Measurements from ENCODE around the gene MAPRE2. TPM values are rescaled to one million over a fixed set of nuclear protein-coding genes. Genes with fewer than 3 reads are reported as not detected.

Gene MAPRE2
- total and polyA plus RNA-seq, 2 of the 13 experiments (the other 11 are each of a cell fraction or from before 2014, with no cell fraction given) = 34.5 to 67.9 TPM

GRCh38 chr18:35171315-35171987, 130.2 kb downstream of the MAPRE2 start (continued):
- TF ChIP-seq, protein P1, sequence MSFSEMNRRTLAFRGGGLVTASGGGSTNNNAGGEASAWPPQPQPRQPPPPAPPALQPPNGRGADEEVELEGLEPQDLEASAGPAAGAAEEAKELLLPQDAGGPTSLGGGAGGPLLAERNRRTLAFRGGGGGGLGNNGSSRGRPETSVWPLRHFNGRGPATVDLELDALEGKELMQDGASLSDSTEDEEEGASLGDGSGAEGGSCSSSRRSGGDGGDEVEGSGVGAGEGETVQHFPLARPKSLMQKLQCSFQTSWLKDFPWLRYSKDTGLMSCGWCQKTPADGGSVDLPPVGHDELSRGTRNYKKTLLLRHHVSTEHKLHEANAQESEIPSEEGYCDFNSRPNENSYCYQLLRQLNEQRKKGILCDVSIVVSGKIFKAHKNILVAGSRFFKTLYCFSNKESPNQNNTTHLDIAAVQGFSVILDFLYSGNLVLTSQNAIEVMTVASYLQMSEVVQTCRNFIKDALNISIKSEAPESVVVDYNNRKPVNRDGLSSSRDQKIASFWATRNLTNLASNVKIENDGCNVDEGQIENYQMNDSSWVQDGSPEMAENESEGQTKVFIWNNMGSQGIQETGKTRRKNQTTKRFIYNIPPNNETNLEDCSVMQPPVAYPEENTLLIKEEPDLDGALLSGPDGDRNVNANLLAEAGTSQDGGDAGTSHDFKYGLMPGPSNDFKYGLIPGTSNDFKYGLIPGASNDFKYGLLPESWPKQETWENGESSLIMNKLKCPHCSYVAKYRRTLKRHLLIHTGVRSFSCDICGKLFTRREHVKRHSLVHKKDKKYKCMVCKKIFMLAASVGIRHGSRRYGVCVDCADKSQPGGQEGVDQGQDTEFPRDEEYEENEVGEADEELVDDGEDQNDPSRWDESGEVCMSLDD (CRISPR knock-in tag; IDR thresholded peaks at IDR 0.05; ENCODE audit: borderline replicate concordance) = no peak
- TF ChIP-seq HOXA7 (CRISPR knock-in tag; IDR thresholded peaks at IDR 0.05) (no peak), FOXC1 (CRISPR knock-in tag; IDR thresholded peaks at IDR 0.05; ENCODE audit: borderline replicate concordance) (no peak), ZFAT (CRISPR knock-in tag; conservative IDR thresholded peaks at IDR 0.05) (no peak), TOPORS (CRISPR knock-in tag; IDR thresholded peaks at IDR 0.05) (no peak), ZBTB37 (CRISPR knock-in tag; IDR thresholded peaks at IDR 0.05) (no peak), HIVEP1 (CRISPR knock-in tag; IDR thresholded peaks at IDR 0.05) (no peak), SALL1 (CRISPR knock-in tag; IDR thresholded peaks at IDR 0.05) (peak; percentile 35; the same call in 1 of the 2 replicates), ZFP36L2 (CRISPR knock-in tag; IDR thresholded peaks at IDR 0.05) (no peak), STAG1 (CRISPR knock-in tag; IDR thresholded peaks at IDR 0.05) (no peak), RFX1 (IDR thresholded peaks at IDR 0.05) (no peak), ZNF83 (CRISPR knock-in tag; IDR thresholded peaks at IDR 0.05; ENCODE audit: borderline replicate concordance) (no peak), CHCHD3 (CRISPR knock-in tag; IDR thresholded peaks at IDR 0.05) (no peak), SSRP1 (CRISPR knock-in tag; IDR thresholded peaks at IDR 0.05) (0 out of 2 replicates have a peak, but pooled peaks have one; percentile 27), CC2D1A (CRISPR knock-in tag; IDR thresholded peaks at IDR 0.05) (no peak), SNRNP70 (IDR thresholded peaks at IDR 0.05; ENCODE audit: low read depth, low read length) (no peak), CERS6 (CRISPR knock-in tag; IDR thresholded peaks at IDR 0.05) (no peak), SOX5 (CRISPR knock-in tag; IDR thresholded peaks at IDR 0.05; ENCODE audit: borderline replicate concordance) (peak; percentile 66; the same call in 1 of the 2 replicates), PHF8 (CRISPR knock-in tag; IDR thresholded peaks at IDR 0.05) (no peak), E2F2 (CRISPR knock-in tag; IDR thresholded peaks at IDR 0.05; ENCODE audit: borderline replicate concordance) (no peak), BHLHE40 (IDR thresholded peaks at IDR 0.05; ENCODE audit: low read length) (no peak)
- TF ChIP-seq, protein P2, sequence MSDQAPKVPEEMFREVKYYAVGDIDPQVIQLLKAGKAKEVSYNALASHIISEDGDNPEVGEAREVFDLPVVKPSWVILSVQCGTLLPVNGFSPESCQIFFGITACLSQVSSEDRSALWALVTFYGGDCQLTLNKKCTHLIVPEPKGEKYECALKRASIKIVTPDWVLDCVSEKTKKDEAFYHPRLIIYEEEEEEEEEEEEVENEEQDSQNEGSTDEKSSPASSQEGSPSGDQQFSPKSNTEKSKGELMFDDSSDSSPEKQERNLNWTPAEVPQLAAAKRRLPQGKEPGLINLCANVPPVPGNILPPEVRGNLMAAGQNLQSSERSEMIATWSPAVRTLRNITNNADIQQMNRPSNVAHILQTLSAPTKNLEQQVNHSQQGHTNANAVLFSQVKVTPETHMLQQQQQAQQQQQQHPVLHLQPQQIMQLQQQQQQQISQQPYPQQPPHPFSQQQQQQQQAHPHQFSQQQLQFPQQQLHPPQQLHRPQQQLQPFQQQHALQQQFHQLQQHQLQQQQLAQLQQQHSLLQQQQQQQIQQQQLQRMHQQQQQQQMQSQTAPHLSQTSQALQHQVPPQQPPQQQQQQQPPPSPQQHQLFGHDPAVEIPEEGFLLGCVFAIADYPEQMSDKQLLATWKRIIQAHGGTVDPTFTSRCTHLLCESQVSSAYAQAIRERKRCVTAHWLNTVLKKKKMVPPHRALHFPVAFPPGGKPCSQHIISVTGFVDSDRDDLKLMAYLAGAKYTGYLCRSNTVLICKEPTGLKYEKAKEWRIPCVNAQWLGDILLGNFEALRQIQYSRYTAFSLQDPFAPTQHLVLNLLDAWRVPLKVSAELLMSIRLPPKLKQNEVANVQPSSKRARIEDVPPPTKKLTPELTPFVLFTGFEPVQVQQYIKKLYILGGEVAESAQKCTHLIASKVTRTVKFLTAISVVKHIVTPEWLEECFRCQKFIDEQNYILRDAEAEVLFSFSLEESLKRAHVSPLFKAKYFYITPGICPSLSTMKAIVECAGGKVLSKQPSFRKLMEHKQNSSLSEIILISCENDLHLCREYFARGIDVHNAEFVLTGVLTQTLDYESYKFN (CRISPR knock-in tag; conservative IDR thresholded peaks at IDR 0.05) = peak; percentile 95

Measured in HepG2 (cell line).